NCI-H128 (cell line): Measurements from ENCODE around the gene KIF26B.

Experiments used
- DNase-seq: peaks from one replicate; lab custom pipeline; 2025; ENCODE audit not compliant: unreplicated experiment; lab: John Stamatoyannopoulos, UW

Gene KIF26B

DNA sequence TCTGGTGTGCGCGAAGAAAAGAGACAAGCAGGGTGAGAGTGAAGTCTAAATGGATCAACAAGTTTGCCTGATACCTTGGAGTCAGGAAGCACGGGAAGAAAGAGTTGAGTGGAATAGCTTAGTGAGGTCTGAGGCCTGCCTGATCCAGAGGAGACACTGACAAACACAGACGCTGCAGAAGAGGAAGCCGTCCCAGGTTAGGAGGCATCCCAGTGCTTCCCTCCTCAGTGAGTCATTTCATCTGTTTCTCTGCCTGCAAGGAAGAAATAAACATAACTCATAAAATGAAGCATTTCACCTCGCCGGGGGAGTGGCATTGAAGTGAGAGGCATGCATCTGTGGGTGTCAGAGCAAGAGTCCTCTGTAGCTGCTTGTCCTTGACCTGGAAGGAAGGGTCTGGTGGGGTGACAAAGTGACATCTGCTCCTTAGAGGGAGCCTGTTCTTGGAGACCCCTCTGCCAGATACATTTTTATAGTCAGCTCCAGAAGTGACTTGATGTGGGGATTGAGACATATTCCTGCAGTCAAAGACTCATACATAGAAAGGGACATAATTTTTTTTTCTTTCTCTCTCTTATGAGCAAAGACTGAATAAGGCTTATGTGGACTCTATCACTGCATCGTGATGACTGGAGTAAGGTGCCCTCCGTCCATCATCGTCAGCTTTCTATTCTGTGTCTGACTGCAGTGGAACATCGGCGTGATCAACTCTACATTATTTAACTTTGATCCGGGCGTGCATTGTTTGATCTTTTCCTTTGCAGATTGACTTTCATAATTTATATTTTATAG is 256.7 kb downstream of the KIF26B start:
- no peak for DNase-seq

DNA sequence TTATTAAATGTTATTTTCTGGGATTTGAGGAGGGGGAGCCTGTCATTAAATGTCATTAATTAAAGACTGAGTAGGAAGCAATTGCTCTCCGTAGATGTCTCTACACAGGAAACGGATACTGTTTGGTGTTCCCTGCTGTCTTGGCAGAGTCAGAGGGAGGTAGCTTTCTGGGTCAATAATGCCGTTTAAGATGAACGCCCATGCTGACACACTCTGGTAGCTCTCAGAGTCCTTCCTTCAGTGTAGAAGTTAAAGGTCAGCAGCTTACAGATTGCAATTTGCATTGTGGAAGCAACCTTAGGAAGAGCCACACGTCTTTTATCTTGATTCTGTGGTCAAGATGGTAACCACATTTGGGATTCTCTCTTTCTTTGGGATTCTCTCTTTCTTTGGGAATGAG is 257.5 kb downstream of the KIF26B start:
- no peak for DNase-seq

DNA sequence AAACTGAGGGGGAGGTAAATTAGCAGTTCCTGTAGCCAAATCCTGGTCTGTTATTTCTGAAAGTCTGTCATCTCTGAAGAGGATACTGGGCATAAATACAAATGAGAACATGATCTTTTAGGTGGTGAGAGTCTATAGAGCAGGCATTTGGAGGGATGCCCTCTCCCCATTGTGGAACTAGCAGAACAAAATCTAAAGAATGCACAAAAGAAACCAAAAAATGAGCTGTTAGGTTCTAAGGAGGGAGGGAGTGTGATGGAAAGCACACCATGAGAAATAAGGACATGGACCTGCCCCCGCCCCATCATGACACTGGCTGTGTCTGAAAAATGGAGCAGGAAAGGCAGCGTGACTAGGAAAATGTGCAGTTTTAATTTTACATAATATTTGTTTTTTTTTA is 262.0 kb downstream of the KIF26B start:
- DNase-seq = no peak

DNA sequence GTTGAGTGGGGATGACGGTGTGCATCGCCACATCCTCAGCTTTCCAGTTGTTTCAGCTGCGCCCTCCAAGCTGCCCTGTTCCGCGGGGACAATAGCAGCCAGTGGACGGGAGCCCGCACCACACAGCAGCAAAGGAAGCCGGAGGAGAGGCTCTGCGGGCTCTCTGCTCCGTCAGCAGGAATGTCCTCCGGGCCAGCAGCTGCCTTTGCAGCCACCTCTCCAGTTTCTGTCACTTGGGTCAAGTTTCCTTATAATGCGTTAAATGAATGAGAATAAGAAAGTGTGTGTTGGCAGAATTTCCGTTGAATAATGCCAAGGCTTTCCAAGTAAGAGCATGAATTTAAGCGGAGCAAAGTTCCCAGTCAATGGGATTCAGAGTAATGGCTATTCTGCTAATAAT is 263.3 kb downstream of the KIF26B start:
- no peak for DNase-seq

DNA sequence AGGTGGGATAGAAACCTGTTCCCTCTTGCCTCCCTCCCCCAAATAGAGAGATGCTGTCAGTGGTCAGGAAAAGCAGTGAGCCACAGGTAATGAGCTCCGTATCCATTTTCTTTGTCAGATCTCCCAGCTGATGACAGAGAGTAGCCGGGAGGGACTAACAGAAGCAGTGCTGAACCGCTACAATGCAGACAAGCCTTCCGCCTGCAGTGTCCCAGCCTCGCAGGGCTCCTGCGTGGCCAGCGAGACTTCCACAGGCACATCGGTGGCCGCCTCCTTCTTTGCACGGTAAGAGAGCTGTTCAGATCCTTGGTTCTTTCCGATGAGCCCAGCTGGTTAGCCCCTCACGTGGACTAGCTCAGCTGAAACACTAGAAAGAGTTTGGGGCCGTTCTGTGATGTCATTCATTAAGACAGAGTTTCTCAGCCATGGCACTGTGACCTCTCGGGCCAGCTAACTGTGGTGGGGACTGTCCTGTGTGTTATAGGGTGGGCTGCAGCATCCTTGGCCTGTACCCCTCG is 264.7 kb downstream of the KIF26B start:
- DNase-seq = no peak

DNA sequence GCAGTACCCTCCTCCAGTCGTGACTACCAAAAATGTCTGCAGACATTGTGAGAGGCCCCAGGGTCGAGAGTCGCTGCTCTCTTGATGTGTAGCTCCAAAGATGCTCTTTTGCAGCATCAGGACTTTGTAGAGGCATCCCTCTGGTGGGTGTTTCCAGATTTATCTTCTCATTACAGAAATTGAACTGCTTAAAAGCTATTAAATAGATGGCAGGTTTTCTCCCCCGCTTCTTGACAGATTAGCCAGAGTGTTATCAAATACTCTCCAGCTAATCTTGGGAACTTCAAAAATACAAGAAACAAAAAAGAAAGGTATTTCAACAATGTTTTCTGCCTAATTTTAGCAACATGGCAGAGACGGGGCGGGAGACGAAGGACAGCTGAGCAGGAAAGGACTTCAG is 265.2 kb downstream of the KIF26B start:
- DNase-seq = no peak

DNA sequence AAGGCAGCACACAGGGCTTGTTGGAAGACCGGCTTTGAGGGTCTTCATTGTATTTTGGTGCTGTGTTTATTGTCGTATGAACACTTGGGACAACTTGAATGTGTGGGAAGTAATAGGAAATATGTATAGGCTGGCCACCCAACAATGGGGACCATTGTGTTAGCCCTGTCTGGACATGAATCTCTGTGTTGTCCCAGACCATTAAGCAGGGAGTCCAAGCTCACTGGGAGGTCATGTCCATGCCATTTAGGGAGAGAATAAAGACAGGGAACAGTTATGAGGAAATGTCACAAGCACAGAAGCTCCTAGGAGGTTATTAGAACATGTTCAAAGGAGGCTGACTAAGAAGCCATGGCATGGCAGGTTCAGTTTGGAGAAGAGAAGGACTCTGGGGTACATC is 266.1 kb downstream of the KIF26B start:
- DNase-seq = no peak

DNA sequence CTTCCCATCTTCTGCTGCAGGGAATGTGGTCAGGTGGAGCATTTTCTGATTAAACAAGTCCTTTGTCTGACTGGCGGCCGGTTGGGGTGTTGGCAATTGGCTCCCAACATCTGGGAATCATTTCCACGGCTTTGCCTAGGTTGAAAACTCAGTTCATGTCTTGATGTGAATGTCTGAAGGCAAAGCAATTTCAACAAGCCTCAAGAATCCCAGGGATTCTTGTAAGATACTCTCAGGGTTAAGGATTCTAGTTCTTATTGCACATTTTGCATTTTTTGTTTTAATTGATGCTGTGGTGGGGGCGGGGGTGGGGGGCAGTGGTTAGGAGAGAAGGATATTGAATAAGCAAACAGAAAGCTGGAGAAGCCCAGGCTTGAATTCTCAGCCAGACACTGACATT is 273.9 kb downstream of the KIF26B start:
- no peak for DNase-seq

DNA sequence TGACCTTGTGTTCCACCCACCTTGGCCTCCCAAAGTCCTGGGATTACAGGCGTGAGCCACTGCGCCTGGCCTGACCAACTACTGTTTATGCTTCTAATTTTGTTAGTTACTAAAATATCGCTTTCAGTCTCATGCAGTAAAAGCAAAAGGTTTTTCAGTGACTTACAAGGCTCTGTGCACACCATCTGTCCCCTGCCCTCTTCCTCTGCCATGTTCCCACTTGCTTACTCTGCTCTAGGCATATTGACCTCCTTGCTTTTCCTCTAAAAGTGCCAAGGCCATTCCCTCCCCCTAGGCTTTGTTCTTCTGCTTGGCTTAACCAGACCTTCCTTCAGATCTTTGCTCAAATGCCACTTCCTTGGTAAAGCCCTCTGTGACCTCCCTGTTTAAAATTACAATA is 276.9 kb downstream of the KIF26B start:
- no peak for DNase-seq

DNA sequence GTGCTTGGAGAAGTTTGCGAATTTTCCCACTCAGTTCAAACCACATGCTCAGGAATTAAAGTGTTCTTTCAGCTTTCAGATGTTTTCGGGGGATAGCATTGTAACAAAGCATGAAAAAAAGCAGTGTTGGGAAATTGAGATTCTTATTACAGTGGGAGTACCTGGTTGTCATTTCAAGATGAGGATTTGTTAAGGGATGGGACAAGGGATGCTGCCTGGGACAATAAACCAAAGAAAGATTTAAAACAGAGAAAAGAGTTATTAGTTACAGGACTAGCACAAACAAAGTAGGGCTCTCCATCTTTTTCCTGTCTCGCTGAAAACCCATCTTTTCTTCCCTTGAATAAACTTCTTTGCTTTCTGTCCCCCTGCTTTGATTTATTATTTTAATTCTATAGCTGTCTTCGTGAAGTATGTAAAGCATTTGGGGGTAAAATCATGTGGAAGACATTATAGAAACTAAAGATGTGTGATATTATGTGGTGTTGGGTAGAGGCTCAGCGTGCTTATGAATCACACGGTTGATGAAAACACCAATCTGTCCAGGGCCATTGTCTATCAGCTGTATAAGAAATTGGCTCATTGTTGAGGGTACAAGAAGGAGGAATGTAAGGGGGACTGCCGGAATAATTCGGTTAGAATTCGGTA is 277.6 kb downstream of the KIF26B start:
- no peak for DNase-seq

DNA sequence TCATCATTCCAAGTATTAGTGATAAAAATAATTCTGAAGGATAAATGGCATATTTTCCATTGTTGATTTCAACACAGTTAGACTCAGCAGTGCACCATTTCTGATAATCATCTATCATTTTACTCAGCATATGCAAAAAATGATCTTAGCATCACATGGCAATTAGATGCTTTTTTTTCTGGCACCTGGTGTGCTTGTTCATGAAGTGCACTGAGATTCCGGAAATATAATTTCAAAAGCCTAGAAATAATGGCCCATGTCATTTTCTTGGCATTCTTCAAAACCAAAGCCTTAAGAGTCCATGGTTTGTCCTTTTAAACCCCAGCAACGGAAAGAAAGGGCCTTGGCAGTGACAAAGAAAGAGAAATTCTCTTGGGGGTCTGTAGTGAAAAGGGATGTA is 278.8 kb downstream of the KIF26B start:
- no peak for DNase-seq

DNA sequence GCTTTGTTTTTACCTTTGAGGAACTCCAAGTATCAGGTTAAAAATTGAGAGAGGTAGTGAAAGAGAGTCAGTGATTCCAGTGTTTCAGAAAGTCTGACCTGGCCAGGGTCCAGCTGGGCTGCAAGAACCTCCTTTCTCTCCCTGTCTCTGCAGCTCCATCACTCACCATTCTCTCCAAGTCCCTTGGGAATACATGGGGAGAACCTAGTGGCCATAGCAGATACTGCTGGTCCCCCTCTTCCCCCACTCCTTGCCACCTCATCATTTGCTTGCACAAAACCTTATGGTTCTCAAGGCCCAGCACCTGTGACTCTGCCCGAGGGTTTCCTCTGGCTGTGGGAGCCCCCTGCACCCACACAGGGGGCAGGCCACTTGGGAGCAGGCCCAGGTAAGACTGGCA is 279.5 kb downstream of the KIF26B start:
- no peak for DNase-seq

DNA sequence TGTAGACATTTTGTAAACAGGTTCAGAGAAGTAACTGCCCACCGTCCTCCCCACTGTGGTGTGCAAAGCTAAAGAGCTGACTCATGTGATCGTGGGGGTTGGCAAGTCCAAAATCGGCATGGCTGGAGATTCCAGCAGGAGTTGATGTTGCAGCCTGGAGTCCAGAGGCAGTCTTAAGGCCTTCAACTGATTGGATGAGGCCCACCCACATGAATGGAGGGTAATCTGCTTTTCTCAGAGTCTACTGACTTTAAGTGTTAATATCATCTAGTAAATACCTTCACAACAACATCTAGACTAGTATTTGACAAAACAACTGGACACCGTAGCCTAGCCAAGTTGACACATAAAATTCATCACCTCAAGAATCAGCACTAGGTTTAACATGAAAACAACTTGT is 281.6 kb downstream of the KIF26B start:
- no peak for DNase-seq

DNA sequence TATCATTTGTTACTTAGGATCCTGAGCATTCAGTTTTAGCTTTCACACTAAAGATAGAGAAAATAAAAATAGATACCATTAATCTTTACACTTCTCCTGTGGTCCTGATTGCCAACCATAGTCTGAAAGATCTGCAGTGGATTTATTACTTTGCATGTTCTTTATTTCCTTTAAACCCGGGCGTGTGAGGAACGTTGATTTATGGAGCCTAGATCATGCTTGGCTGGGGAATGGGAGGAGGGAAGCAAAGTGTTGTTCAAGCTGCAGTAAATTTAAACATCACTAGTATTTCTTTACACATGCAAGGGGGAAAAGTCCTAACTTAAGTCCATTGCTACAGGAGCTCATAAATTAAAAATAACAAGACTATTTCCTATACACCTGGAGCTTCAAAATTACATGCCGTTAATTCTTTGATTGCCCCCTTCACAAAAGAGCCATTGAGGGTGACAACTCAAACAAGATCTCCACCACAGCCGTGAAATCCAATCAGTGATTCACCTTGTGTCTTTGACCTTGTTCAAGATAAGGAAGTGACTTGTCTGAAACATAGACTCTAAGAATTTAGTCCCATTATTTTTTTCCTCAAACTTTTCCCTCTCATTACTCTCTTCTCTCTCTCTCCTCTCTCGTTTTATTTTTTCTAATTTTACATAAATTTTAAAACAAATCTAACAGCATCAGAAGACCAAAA is 282.7 kb downstream of the KIF26B start:
- no peak for DNase-seq

DNA sequence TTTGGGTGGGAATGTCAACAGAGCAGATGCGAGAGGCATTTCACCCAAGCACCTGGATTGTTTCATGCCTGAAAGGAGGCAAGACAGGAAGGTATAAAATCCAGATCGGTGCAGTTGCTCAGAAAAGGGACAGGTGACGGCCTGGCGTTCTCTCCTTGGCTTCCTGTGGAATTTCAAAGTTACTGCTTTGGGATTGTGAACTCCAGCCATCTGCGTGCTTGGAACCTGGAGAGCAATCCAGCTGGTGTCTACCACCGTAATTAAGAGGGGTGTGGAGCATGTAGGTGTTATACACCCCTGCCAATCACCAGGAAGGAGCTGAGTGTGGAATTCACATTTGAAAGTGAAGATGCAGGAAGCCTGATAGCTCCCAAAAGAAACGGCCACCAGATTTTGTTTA is 286.1 kb downstream of the KIF26B start:
- no peak for DNase-seq

DNA sequence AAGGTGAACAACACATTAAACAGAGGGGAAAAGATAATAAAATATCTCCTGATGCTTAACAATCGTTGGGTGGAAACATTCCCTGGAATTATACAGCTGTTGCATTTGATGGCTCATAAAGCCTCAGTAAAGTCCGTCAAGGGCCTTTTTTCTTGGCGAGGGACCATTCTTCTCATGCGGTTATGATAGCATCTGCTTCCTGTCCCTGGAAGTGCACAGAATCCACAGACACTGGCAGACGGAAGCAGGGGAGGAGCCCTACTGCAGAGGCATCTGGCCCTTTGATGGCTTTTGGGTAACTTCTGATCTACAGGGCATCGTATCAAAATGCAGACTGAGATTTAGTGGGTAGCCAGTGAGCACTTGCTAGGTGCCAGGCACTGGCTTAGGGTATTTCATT is 286.9 kb downstream of the KIF26B start:
- no peak for DNase-seq

DNA sequence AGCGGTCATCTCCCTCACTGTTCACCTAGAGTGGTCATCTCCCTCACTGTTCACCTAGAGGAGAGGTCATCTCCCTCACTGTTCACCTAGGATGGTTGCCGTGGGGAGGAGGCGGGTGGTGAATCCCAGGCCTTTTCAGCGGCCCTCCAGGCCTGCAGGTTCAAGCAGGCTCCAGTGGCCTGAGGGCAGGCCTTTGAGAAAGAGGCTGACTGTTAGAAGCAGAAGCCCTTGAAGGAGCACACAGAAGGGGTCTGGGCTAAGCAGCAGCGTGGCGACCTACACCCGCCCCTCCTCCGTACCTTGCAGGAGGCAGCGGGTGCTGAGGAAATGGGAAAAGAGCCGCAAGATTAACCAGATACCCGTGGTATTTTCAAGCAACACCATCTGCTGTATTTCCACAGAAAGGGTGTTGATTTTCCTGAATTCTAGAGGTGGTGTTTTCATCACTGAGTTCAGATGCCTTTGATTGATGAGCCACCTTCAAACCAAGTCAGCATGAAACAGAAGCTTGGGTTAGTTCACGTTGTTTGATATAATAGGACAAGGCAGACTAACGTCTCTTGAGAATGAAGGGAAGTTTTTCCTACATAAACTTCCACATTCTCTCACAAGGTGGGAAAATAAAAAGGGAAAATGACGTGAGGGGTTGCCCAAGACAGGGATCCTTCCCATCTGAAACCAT is 289.5 kb downstream of the KIF26B start:
- no peak for DNase-seq

DNA sequence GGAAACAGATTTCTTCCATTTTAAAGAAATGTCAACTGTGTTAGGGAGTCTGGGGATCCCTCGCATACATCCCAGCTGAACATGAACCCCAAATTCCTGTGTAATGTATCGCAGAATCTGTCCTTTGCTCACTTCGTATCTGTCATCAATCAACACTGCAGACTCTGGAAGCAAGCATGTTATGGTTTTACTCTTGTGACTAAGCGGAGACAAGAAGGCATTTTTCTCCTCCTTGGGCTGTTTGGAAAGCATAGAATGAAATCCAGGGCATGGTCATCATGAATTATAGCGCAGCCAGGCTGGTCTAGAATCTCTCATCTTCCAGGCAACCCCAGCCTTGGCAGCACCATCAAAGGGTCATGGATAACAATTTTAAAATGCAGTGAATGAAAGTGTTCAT is 290.2 kb downstream of the KIF26B start:
- DNase-seq = no peak

DNA sequence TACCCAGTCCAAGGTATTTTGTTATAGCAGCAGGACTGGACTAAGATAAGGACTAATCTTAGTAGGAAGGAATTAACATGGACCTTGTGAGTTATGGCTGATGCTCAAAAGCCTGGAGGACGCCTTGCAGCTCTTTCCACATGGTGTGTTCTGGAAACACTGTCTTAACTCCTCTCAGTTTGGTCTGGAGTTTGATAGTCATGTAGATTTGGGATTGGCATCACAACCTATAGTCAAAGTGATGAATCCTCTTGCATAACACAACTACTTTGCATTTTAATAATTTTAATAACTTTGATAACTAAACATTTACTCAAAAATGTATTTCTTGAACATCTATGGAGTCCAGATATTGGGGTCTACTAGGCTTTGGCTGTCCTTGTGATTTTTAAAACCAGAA is 293.7 kb downstream of the KIF26B start:
- no peak for DNase-seq

DNA sequence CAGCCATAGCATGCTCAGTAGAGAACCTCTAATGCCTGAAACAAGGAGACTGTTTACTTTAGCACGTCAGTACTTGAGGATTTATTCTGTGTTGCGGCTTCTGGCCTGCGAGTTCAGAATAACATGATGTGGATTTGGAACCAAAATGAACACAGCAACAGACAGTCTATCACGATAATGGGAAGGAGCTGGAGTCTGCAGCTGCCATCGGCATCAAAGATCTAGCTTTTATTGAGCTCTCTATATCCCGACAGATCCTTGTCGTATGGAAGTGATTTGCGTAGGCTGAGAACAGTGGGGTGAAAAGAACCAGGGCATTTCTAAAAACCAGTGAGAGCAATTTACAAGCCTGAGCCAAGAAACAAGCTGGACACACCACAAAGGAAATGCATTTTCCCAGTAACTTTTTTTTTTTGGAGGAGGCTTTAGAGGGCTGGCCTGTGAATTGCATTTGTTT is 294.2 kb downstream of the KIF26B start:
- DNase-seq = no peak

DNA sequence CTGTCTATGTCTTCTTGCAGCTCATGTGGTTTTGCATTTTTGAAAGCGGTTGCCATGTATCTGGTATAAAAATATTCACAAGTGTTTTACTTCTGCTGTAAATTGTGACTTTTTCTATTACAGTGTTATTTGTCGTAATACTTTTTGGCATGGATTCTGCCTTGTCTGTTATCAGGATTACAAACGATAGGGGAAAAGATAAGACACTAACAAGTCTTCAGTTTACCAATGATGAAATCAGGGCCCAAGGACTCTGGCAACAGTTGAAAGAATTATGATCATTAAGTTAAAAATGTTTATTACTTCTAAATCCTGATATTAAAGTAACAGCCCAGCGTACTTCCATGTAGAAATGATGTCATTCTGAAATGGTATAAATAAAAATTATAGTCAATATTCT is 298.8 kb downstream of the KIF26B start:
- no peak for DNase-seq
